Measurements from ENCODE around the gene SNIP1. TPM values are rescaled to one million over a fixed set of nuclear protein-coding genes. Genes with fewer than 3 reads are reported as not detected.
"Not testable (repeated sequence)": the region's sequence is repeated elsewhere in the genome, so short reads cannot be mapped to it uniquely, and the experiment has no call there.

SNIP1 gene
- total RNA-seq, 1 experiment from 2014 or later: 12.9 TPM

DNA sequence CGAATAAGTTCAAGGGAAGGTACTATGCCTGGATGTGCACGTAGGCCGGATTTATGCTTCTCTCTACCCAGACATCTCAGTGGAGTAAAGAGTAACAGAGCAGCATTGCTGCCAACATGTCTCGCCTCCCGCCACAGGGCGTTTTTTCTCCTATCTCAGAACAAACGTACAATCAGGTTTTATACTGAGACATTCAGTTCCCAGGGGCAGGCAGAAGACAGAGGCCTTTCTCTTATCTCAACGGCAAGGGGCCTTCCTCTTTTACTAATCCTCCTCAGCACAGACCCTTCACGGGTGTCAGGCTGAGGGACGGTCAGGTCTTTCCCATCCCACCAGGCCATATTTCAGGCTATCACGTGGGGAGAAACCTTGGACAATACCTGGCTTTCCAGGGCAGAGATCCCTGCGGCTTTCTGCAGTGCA is 5.9 kb upstream of the SNIP1 start:
- DNase-seq (ENCODE audit: low spot score): not testable (repeated sequence)

DNA sequence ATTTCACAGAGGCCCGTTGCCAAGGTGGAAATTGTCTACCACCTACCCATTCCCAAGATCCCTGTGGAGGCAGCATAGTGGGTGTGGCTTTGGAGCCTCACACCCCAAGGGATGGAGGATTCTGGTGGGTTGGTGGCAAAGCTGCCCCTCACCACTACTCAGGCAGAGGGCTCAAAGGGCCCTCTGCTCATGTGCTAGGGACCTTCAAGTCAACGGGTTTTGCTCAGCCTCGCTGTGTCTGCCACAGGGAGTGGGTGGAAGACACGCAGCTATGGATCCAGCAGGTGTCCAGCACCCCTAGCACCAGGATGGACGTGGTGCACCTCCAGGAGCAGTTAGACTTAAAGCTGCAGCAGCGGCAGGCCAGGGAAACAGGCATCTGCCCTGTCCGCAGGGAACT is 5.0 kb upstream of the SNIP1 start:
- DNase-seq (ENCODE audit: low spot score): no peak

DNA sequence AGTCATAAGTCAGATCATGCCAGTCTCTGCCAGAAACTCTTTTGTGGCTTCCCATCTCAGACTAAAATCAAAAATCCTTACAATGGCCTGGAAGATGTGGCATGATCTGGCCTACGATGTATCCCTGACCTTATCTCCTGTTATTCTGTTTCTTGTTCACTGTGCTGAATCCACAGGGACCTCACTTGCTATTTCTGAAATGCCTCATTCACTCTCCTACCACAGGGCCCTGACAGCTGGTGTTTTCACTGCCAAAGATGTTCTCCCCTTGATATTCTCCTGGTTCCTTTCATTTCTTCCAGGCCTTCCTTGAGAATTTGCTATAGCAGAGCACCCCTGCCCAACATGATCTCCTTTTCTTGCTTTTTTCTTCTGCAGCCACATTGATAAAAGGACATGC is 4.3 kb upstream of the SNIP1 start:
- no peak for DNase-seq (ENCODE audit: low spot score)

DNA sequence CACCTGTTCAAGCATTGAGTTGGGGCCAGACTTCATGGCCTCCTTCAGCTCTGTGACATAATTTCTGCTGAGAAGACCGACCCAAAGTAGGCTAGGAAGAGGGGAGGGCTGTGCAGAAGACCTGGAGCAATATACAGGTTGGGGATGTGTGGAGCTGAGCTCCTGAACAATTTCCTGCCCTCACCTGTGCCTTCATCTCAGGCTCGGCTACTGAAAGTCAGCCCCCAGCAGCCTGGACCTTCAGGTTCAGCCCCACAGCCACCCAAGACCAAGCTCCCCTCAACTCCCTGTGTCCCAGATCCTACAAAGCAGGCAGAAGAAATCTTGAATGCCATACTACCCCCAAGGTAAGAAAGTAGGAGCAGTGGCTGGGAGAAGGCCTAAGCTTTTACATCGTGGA is 3.3 kb upstream of the SNIP1 start:
- no peak for DNase-seq (ENCODE audit: low spot score)

DNA sequence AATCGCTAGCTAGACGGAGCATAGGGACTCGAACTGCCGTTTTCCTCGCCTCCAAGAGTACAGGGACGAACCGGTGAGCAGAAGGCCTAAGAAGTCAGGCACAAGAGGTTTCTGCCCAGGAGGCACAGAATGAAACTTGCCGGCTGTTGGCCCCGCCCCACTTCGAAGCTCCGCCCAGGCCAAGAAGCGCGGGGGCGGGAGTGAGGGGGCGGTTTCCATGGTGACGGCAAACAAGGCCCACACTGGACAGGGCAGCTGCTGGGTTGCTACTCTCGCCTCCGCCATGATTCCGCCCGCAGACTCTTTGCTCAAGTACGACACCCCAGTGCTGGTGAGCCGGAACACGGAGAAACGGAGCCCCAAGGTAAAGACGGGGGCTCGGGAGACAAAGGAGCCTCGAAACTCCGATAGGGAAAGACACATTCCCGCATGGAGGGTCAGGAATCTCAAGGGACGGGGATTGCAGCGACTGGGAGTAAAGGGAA is 2.7 kb upstream of the SNIP1 start, which contains the start of gene DNALI1:
Gene DNALI1 (plus strand): TSS at position 229 of the 485 bp plus-strand sequence. CDS start 55 bp downstream, at position 284.
- DNase-seq (ENCODE audit: low spot score): no peak

DNA sequence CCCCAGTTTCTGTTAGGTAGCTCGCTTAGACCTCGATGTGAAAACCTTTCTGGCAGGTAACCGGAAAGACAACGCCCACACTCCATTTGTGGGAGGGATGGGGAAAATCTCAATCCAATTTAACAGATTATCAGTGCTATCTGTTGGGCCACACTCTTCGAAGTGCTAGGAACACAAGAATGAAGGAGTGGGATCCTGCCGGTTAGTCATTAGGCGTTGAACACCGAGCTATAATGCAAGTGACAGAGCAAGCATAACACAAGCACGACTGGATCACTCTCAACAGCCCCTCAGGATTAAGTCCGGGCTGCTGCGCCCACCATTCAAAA is 531 bp downstream of the SNIP1 start:
- DNase-seq (ENCODE audit: low spot score): no peak

DNA sequence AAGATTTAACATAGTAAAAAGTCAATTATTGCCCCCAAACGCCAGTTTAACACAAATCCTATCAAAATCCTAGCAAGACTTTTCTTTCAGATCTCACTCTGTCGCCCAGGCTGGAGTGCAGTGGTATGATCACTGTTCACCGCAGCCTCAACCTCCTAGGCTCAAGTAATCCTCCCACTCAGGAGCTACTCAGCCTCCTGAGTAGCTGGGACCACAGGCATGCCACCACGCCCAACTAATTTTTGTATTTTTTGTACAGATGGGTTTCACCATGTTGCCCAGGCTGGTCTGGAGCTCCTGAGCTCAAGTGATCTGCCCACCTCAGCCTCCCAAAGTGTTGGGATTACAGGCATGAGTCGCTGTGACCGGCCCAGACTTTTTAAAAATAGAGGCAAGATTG is 4.8 kb downstream of the SNIP1 start:
- DNase-seq (ENCODE audit: low spot score): no peak

DNA sequence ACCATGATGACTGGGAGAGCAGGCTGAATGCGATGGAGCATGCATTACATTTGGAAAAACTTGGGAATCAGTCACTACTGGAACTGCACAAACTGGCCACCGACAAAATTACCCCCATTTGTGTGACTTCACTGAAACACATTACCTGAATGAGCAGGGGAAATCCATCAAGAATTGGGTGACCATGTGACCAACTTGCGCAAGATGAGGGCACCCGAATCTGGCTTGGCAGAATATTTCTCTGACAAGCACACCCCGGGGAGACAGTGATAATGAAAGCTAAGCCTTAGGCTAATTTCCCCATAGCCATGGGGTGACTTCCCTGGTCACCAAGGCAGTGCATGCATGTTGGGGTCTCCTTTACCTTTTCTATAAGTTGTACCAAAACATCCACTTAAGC is 9.1 kb downstream of the SNIP1 start:
- no peak for DNase-seq (ENCODE audit: low spot score)

DNA sequence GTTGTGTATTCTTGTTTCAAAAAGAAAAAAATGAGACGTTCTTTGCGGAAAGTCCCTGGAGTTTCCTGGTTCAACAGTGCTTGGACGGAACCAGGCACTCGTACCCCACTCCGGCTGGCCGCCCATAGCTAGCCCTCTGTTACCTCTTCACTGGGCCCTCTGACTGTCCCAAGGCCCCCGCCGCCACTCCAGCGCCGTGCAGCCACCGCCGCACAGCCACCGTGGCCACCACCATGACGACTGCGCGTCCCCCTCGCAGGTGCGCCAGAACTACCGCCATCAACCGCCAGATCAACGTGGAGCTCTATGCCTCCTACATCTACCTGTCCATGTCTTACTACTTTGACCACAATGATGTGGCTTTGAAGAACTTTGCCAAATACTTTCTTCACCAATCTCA is 9.6 kb downstream of the SNIP1 start:
- no peak for DNase-seq (ENCODE audit: low spot score)

DNA sequence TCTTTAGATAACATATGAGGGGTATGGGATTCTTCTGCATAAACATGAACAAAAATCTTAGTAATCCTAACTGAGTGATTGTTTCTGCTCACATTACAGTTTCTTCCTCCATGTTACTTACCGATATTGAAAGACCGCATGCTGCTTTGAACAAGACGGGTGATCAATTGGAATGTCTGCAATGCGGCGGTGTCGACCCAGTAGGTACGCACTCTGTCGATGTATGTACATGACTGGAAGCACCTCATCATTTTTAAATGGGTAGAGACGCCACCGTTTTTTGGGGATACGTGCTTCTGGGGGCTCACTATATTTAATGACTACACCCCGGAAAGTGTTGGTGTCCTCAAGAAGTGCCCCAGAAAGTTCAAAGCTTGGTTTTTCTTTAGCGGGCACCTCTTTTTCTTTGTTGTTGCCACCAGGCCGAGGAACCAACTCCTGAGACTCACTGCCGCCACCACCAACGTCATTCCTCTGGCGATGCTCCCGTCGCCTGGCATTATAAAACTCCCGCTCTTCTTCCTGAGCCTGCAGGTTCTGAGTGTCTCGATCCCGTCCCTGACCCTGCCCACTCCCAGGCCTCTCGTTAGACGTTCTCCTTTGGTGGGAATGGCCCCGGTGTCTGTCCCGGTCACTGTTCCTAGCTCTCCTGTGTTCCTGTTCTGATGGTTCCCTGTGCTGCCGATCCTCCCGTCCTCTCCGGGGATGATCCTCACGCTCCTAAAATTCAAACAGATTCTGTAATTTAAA is 13.9 kb downstream of the SNIP1 start:
- DNase-seq (ENCODE audit: low spot score): no peak

DNA sequence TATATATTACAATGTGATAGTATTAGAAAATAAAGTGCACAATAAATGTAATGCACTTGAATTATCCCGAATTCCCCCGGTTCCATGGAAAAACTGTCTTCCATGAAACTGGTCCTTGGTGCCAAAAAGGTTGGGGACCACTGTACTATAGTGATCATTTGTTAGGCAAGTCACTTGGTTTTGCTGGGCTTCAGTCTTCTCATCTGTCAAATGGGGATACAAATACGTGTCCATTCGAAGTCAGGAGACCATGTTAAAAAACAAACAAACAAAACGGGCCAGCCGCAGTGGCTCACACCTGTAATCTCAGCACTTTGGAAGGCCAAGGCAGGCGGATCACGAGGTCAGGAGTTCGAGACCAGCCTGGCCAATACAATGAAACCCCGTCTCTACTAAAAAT is 14.9 kb downstream of the SNIP1 start:
- DNase-seq (ENCODE audit: low spot score): not testable (repeated sequence)

DNA sequence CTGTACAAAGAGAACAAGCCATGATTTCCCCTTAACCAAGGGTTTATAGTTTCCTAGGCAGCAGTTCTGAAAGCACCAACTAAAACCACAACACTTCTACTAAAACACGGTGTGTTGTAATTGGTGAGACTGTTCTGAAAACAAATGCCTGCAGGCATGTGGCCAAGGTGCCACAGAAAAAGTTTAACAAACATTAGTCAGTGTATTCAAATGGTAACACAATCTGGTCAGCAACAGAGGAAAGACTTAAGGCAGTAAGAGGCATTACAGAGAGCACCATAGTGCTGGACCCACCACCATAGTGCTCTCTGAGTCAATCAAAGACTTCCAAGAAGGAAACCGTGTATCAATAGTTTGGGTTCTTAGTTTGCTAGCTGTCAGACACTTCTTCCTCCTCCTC is 16.7 kb downstream of the SNIP1 start:
- peak; percentile 69 for DNase-seq (ENCODE audit: low spot score)

DNA sequence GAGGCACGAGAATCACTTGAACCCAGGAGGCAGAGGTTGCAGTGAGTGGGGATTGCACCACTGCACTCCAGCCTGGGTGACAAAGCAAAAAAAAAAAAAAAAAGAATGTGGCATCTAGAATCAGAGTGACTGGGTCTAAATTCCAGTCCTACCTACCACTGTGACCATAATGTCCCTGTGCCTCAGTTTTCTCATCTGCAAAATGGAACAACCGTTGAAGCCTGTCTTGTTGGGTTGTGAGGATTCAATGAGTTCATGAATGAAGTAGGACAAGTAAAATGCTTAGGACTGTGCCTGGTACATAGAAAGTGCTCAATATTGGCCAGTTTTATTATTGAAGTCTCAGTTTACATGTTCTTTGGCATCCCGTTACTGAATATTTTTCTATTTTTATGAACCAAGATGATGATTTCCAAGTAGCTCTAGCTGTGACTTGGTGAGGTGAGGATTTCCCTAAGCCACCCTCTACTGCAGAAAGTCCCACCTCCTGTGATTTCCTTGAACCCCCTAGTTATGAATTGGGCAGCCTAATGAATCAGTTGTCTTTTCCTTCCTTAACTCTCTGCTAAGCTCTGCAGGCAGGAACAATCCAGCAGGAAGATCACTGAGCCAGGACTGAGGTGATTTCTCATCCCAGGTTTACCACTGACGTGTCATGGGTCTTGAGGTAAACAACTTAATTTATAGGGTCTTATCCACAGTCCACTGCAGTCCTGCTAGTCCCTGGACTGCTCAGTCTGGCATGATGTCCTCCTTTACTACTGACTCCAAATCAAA is 20.6 kb downstream of the SNIP1 start:
- no peak for DNase-seq (ENCODE audit: low spot score)

DNA sequence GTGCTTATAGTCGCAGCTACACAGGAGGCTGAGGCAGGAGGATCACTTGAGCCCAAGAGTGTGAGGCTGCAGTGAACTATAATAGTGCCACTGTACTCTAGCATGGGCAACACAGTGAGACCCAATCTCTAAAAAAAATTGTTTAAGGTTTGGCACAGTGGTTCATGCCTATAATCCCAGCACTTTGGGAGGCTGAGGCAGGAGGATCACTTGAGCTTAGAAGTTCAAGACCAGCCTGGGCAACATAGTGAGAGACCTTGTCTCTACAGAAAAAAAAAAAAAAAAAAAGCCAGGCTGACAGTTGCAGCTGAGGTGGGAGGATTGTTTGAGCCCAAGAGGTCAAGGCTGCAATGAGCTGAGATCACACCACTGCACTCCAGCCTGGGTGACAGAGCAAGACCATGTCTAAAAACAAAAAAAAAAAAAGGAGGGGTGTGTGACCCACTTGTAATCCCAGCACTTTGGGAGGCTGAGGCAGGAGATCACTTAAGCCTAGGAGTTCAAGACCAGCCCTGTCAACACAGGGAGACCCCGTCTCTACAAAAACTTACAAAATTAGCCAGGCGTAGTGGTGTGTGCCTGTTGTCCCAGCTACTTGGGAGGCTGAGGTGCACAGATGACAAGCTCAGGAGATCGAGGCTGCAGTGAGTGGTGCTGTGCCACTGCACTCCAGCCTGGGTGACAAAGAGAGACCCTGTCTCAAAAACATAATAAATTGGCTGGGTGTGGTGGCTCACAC is 21.5 kb downstream of the SNIP1 start:
- not testable (repeated sequence) for DNase-seq (ENCODE audit: low spot score)

DNA sequence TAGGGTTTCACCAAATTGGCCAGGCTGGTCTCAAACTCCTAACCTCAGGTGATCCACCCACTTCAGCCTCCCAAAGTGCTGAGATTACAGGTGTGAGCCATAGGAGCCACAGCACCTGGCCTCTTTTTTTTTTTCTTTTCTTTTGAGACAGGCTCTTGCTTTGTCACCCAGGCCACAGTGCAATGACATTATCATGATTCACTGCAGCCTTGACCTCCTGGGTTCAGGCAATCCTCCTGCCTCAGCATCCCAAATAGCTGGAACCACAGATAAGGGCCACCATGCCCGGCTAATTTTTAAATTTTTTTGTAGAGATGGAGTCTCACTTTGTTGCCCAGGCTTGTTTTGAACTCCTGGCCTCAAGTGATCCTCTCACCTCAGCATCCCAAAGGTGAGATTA is 24.2 kb downstream of the SNIP1 start:
- not testable (repeated sequence) for DNase-seq (ENCODE audit: low spot score)

DNA sequence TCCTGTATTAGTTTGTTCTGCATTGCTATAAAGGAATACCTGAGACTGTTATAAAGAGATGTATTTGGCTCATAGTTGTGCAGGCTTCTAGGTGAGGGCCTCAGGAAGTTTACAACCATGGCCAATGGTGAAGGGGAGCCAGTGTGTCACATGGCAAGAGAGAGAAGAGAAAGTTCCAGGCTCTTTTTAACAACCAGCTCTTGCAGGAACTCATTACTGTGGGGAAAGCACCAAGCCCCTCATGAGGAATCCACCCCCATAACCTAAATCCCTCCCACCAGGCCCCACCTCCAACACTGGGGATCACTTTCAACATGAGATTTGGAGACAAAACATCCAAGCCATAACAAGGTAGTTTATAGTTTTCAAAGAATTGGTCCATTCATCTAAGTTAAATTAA is 34.5 kb downstream of the SNIP1 start:
- DNase-seq (ENCODE audit: low spot score): no peak

DNA sequence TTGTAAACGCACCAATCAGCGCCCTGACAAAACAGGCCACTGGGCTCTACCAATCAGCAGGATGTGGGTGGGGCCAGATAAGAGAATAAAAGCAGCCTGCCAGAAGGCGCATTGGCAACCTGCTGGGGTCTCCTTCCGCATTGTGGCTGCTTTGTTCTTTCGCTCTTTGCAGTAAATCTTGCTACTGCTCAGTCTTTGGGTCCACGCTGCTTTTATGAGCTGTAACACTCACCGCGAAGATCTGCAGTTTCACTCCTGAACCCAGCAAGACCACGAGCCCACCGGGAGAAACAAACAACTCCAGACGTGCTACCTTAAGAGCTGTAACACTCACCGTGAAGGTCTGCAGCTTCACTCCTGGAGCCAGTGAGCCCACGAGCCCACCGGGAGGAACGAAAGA is 35.2 kb downstream of the SNIP1 start:
- DNase-seq (ENCODE audit: low spot score): not testable (repeated sequence)

DNA sequence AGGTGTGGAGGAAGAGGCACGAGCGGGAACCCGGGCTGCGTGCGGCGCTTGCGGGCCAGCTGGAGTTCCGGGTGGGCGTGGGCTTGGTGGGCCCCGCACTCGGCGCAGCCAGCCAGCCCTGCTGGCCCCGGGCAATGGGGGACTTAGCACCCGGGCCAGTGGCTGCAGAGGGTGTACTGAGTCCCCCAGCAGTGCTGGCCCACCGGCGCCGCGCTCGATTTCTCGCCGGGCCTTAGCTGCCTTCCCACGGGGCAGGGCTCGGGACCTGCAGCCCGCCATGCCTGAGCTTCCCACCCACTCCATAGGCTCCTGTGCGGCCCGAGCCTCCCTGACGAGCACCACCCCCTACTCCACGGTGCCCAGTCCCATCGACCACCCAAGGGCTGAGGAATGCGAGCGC is 35.9 kb downstream of the SNIP1 start:
- DNase-seq (ENCODE audit: low spot score): not testable (repeated sequence)

DNA sequence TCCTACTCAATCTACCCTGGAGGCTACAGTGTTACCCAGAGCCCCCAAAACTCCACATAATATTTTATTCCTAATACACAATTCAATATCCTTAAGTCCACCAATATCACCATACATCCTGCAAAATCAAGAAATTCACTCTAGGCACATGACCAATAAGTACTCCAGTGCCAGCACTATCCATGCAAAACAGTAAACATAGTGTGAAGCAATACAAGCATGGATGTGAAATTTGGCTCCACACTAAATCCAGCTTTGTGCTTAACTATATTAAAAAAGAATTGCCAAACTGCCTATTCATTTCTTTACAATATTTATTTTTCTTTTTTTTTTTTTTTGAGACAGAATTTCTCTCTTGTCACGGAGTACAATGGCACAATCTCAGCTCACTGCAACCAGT is 36.5 kb downstream of the SNIP1 start:
- DNase-seq (ENCODE audit: low spot score): no peak

DNA sequence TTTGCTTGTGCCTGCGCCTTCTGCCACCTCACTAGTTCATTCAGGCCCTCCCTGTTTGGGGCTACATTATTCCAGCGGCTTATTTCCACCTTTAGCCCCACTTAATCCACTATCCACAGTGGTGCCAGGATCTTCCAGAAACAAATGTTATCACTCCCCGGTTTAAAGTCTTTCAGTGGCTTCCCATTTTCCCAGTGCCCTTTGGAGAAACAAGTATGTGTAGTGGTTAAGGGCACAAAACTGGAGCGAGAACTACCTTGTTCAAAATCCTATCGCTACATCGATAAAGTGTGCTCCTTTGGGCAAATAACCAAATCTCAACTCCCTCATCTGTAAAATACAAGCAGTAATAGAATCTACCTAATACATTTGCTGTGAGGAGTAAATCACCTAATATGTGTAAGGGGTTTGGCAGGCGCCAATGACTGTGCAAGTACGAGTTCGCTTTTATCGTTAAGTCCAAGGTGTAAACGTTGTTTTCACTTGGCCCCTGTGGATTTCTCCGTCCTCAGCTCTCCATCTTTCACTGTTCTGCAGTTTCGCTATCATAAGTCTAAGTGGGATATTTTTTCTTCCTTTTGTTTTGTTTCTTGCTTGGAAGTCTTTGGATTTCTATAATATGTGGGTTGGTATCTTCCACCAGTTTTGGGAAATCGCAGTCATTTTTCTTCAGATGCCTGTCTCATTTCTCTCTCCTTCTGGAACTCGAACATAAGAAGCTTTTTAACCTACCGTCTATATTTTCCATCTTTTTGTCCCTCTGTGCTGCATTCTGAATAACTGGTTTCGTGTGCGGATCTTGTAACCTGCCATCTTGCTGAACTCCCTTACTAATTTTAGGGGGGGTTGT is 38.7 kb downstream of the SNIP1 start:
- DNase-seq (ENCODE audit: low spot score): no peak

DNA sequence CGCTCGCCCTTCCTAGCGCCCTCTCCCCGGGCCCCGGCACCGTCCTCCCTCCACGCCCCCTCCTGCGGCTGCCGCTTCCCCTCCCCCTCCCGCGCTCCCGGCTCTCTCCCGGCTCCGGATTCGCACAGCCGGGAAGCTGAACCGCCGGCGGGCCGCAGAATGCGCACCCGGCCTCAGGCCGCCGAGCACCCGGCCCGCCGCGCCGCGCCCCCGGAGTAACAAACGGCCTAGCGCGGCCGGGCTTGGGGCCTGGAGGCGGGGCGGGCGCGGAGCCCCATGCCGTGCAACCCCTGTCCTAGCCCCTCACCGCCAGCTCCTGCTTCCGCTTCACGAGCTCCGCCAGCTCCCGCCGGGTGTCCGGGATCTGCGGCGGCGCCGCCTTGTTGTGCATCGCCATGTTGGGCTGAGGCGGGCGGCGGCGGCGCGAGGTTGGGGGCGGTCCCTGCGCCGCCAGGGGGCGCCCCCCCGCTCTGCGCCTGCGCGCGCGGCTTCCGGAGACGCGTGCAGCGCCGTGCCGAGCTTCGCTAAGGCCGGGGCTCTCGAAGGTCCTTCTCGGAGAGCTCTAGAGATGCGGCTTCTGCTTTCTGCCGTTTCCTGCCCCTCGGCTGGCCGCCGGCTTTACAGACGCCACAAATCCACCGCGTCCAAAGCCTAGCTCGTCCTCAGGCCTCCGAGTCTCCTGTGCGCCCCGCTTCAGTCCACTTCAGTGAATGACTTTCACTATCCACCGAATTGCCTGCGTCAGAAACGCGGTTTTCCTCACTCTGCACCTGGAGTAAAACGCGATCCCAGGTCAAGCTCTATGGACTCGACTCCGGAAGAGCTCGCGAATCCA is 39.5 kb downstream of the SNIP1 start, which contains the start of gene MEAF6:
Gene MEAF6 (minus strand): TSS at position 417 of the 835 bp plus-strand sequence. CDS start 20 bp downstream, at position 397.
- peak; percentile 54 for DNase-seq (ENCODE audit: low spot score)

Data from H4 (cell line).